CD14-positive monocyte (primary cell): Measurements from ENCODE around the gene ANGEL2. TPM values are rescaled to one million over a fixed set of nuclear protein-coding genes. Genes with fewer than 3 reads are reported as not detected.
A peak's percentile ranks its signal among the peaks of the same experiment; 100 is the strongest.

ENCODE experiments used
- DNase-seq, 3 donors: peaks; one replicate each; pipeline ENCODE4 v3.0.0-alpha.2; 2011 to 2022
- H2AFZ ChIP-seq: 2 replicates; pipeline ENCODE4 v1.6.0; 2012; ENCODE audit warnings: mild to moderate bottlenecking, low read depth, low read length, inconsistent platforms; ENCODE audit not compliant: insufficient read depth, poor library complexity, severe bottlenecking
- H3K27ac ChIP-seq, 2 donors: 1 replicate in 1 of 2; 2 replicates in 1 of 2; pipeline ENCODE4 v1.5.1; 2012 to 2013; ENCODE audit warnings: low read length in 2 of 2, control low read depth in 1 of 2, inconsistent platforms in 1 of 2, low read depth in 1 of 2, mild to moderate bottlenecking in 1 of 2
- H3K27me3 ChIP-seq, 2 donors: one replicate each; pipeline versions ENCODE4 v1.6.0 to v1.6.1; 2011 to 2013; ENCODE audit warnings: low read length in 2 of 2; ENCODE audit not compliant: control insufficient read depth in 2 of 2, insufficient read depth in 2 of 2
- H3K36me3 ChIP-seq, 2 donors: replicated peaks in 1 of 2; 1 replicate in 1 of 2; 2 replicates in 1 of 2; pipeline versions ENCODE4 v1.5.1 to v1.6.1; 2012 to 2013; ENCODE audit warnings: low read length in 2 of 2, control low read depth in 1 of 2, inconsistent platforms in 1 of 2, mild to moderate bottlenecking in 1 of 2; ENCODE audit not compliant: insufficient read depth in 2 of 2, control insufficient read depth in 1 of 2
- H3K4me1 ChIP-seq, 2 donors: 1 replicate in 1 of 2; 2 replicates in 1 of 2; pipeline versions ENCODE4 v1.5.1 to v1.6.1; 2012 to 2013; ENCODE audit warnings: low read length in 2 of 2, control low read depth in 1 of 2, inconsistent platforms in 1 of 2, mild to moderate bottlenecking in 1 of 2, moderate library complexity in 1 of 2; ENCODE audit not compliant: insufficient read depth in 2 of 2, control insufficient read depth in 1 of 2
- H3K4me2 ChIP-seq: replicated peaks from 2 replicates; pipeline ENCODE3; 2012; ENCODE audit warnings: low read length, moderate library complexity, mild to moderate bottlenecking; ENCODE audit not compliant: poor library complexity, severe bottlenecking; ENCODE audit errors: extremely low read depth
- H3K4me3 ChIP-seq, 3 experiments: fragments of 200-600 bp in 1 of 3; sonication (generic) in 1 of 3; replicated peaks in 1 of 3; 1 replicate in 2 of 3; 2 replicates in 1 of 3; pipeline ENCODE4 v1.5.1; 2011 to 2013; ENCODE audit warnings: low read length in 3 of 3, mild to moderate bottlenecking in 3 of 3, control low read depth in 2 of 3, low read depth in 2 of 3, inconsistent platforms in 1 of 3, moderate library complexity in 1 of 3
- H3K79me2 ChIP-seq: 2 replicates; pipeline ENCODE4 v1.6.0; 2012; ENCODE audit warnings: mild to moderate bottlenecking, control low read depth, inconsistent platforms, low read length, moderate library complexity; ENCODE audit not compliant: insufficient read depth
- H3K9ac ChIP-seq: 2 replicates; pipeline ENCODE4 v1.6.0; 2017; ENCODE audit warnings: low read length, mild to moderate bottlenecking; ENCODE audit not compliant: insufficient read depth, poor library complexity, severe bottlenecking
- H3K9me3 ChIP-seq, 2 donors: replicated peaks in 1 of 2; 1 replicate in 1 of 2; 2 replicates in 1 of 2; pipeline versions ENCODE4 v1.5.1 to v1.6.1; 2012 to 2013; ENCODE audit warnings: low read length in 2 of 2, control low read depth in 1 of 2; ENCODE audit not compliant: control insufficient read depth in 1 of 2, insufficient read depth in 1 of 2
- H4K20me1 ChIP-seq: 2 replicates; pipeline ENCODE4 v1.6.0; 2012; ENCODE audit warnings: mild to moderate bottlenecking, low read length, control low read depth, moderate library complexity; ENCODE audit not compliant: insufficient read depth
- H3K27ac Mint-ChIP-seq, 7 donors: one replicate each; pipeline ENCODE4 v1.8.0; 2020; ENCODE audit warnings: mild to moderate bottlenecking in 7 of 7, mixed read lengths in 7 of 7, moderate library complexity in 6 of 7, inconsistent platforms in 2 of 7
- H3K27me3 Mint-ChIP-seq, 3 donors: one replicate each; pipeline ENCODE4 v1.8.0; 2021 to 2022; ENCODE audit warnings: low read depth in 3 of 3, mild to moderate bottlenecking in 3 of 3, mixed read lengths in 3 of 3, moderate library complexity in 3 of 3, inconsistent platforms in 1 of 3
- H3K36me3 Mint-ChIP-seq, 2 donors: one replicate each; pipeline ENCODE4 v1.8.0; 2020; ENCODE audit warnings: mixed read lengths in 2 of 2, inconsistent platforms in 1 of 2, mild to moderate bottlenecking in 1 of 2
- H3K4me1 Mint-ChIP-seq: one replicate; pipeline ENCODE4 v1.8.0; 2020; ENCODE audit warnings: mild to moderate bottlenecking, mixed read lengths
- H3K4me3 Mint-ChIP-seq, 2 donors: one replicate each; pipeline ENCODE4 v1.8.0; 2020; ENCODE audit warnings: mild to moderate bottlenecking in 2 of 2, mixed read lengths in 2 of 2, moderate library complexity in 1 of 2
- H3K9me3 Mint-ChIP-seq, 7 donors: one replicate each; pipeline ENCODE4 v1.8.0; 2020 to 2022; ENCODE audit warnings: mixed read lengths in 7 of 7, mild to moderate bottlenecking in 6 of 7, moderate library complexity in 6 of 7, inconsistent platforms in 2 of 7
- WGBS: methylation state at CpG from one replicate; pipeline ENCODE4 v1.1.5; 2013; ENCODE audit warnings: missing lambda C conversion rate; ENCODE audit not compliant: insufficient coverage; 5-methylcytosine and 5-hydroxymethylcytosine counted together
- intact Hi-C, 2 donors: fragments of 100-400 bp; cut with micrococcal nuclease; formaldehyde crosslinking; loops; one replicate each; pipeline versions ENCODE4 v1.15.0 to v1.15.1; 2023
- polyA plus RNA-seq, 3 donors: library from polyadenylated mRNA; depleted of rRNA in 1 of 3; unstranded in 2 of 3; stranded (reverse) in 1 of 3; fragments of 300-500 nt in 2 of 3; fragments of >200 nt in 1 of 3; fragmentation: Illumina TruSeq in 2 of 3; gene quantifications; 1 replicate in 2 of 3; 2 replicates in 1 of 3; pipeline ENCODE4 v1.2.3, GENCODE V29; 2012 to 2021
- TF ChIP-seq, protein P1 (sequence below): fragments of 200-600 bp; IDR thresholded peaks from one replicate; pipeline ENCODE4 v1.8.0; 2022; ENCODE audit warnings: antibody characterized with exemption, mild to moderate bottlenecking

The ANGEL2 gene
- polyA plus RNA-seq, 3 donors, result 17.5 to 29.0 (median 18.3) TPM

DNA sequence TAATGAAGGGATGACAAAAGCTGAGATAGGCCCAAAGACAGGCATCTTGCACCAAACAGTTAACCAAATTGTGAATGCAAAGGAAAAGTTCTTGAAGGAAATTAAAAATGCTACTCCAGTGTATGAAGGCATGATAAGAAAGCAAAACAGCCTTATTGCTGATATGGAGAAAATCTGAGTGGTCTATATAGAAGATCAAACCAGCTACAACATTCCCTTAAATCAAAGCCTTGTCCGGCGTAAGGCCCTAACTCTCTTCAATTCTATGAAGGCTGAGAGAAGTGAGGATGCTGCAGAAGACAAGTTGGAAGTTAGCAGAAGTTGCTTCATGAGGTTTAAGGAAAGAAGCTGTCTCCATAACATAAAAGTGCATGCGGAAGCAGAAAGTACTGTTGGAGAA is 4.3 kb upstream of the ANGEL2 start:
- Mint-ChIP-seq H3K4me3 (no peak overlapping the region), H3K27ac (no peak overlapping the region), H3K27me3 (peaks cover 0 to under 1% (median 0%) of the 10 kb centered on the region in 3 donors), H3K4me1 (peaks cover 2% of the 10 kb centered on the region), H3K9me3 (peaks cover 0 to 3% (median under 1%) of the 10 kb centered on the region in 7 donors), H3K36me3 (peaks cover 0 to under 1% of the 10 kb centered on the region in 2 donors)
- DNase-seq, result no peak
- Histone ChIP-seq H3K4me1 (peaks cover 5 to 7% of the 10 kb centered on the region in 2 donors), H4K20me1 (no peaks in the 10 kb centered on the region), H3K9ac (no peak overlapping the region), H3K27me3 (no peaks in the 10 kb centered on the region), H3K27ac (no peak overlapping the region), H3K36me3 (no peaks in the 10 kb centered on the region), H3K79me2 (peaks cover 2% of the 10 kb centered on the region), H2AFZ (no peak overlapping the region), H3K4me3 (no peak overlapping the region), H3K4me2 (no peak overlapping the region), H3K9me3 (peaks cover 0 to under 1% of the 10 kb centered on the region in 2 donors)
- TF ChIP-seq, protein P1, sequence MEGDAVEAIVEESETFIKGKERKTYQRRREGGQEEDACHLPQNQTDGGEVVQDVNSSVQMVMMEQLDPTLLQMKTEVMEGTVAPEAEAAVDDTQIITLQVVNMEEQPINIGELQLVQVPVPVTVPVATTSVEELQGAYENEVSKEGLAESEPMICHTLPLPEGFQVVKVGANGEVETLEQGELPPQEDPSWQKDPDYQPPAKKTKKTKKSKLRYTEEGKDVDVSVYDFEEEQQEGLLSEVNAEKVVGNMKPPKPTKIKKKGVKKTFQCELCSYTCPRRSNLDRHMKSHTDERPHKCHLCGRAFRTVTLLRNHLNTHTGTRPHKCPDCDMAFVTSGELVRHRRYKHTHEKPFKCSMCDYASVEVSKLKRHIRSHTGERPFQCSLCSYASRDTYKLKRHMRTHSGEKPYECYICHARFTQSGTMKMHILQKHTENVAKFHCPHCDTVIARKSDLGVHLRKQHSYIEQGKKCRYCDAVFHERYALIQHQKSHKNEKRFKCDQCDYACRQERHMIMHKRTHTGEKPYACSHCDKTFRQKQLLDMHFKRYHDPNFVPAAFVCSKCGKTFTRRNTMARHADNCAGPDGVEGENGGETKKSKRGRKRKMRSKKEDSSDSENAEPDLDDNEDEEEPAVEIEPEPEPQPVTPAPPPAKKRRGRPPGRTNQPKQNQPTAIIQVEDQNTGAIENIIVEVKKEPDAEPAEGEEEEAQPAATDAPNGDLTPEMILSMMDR, result no peak
- intact Hi-C loops, result no loop called here
- 100% methylated on average over 1 of the region's 3 CpGs for WGBS

DNA sequence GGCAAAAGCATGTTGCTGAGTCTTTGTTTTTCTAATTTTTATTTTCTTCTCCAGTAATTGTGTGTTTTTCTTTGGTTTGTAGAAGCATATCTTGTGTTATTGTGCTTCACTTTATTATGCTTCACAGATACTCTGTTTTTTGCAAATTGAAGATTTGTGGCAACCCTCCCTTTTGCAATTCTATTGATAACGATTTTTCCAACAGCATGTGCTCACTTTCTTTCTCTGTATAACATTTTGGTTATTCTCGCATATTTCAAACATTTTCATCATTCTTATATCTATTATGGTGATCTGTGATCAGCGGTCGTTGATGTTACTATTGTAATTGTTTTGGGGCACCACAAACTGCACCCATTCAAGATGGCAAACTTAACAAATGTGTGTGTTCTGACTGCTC is 3.8 kb upstream of the ANGEL2 start:
- TF ChIP-seq, protein P1, result no peak
- peak overlapping the region in 1 of 2 donors; percentile 6 for H3K4me3 Mint-ChIP-seq
- no peaks in the 10 kb centered on the region for H3K36me3 Mint-ChIP-seq
- peaks cover 7% of the 10 kb centered on the region for H3K4me1 Mint-ChIP-seq
- Histone ChIP-seq H3K4me3 (no peak overlapping the region), H3K27me3 (no peaks in the 10 kb centered on the region), H3K36me3 (no peaks in the 10 kb centered on the region), H3K27ac (no peak overlapping the region), H3K4me1 (peaks cover 11 to 13% of the 10 kb centered on the region in 2 donors), H2AFZ (no peak overlapping the region), H3K9ac (no peak overlapping the region), H3K9me3 (no peaks in the 10 kb centered on the region), H3K4me2 (no peak overlapping the region), H4K20me1 (no peaks in the 10 kb centered on the region), H3K79me2 (peaks cover 8% of the 10 kb centered on the region)
- DNase-seq, result no peak
- no peaks in the 10 kb centered on the region for H3K27me3 Mint-ChIP-seq
- no peak overlapping the region for H3K27ac Mint-ChIP-seq
- H3K9me3 Mint-ChIP-seq, result no peaks in the 10 kb centered on the region
- intact Hi-C loops, result loop anchor here in 1 of 2 donors (5.0 to 10.0 kb wide), 3 partner anchors 33 to 225 kb away; partner anchors contain the start of genes FLVCR1, NSL1, RPS6KC1 and TATDN3
- no CpG with 5 or more reads among the region's 4 CpGs for WGBS
